VCaP (cell line): ENCODE results near the gene FHOD3.

Source experiments
- H3K27ac ChIP-seq: fragments of 450-650 bp; 2 replicates; pipeline ENCODE4 v1.5.1; 2017
- TF ChIP-seq, protein P1 (sequence below): fragments of 450-650 bp; conservative IDR thresholded peaks from 2 replicates; pipeline ENCODE4 v1.5.1; 2017; ENCODE audit warnings: mild to moderate bottlenecking, moderate library complexity

Gene FHOD3

GRCh38 chr18:36420826-36421225 is 123.3 kb downstream of the FHOD3 start:
- no peak overlapping the region for H3K27ac ChIP-seq
- TF ChIP-seq, protein P1, sequence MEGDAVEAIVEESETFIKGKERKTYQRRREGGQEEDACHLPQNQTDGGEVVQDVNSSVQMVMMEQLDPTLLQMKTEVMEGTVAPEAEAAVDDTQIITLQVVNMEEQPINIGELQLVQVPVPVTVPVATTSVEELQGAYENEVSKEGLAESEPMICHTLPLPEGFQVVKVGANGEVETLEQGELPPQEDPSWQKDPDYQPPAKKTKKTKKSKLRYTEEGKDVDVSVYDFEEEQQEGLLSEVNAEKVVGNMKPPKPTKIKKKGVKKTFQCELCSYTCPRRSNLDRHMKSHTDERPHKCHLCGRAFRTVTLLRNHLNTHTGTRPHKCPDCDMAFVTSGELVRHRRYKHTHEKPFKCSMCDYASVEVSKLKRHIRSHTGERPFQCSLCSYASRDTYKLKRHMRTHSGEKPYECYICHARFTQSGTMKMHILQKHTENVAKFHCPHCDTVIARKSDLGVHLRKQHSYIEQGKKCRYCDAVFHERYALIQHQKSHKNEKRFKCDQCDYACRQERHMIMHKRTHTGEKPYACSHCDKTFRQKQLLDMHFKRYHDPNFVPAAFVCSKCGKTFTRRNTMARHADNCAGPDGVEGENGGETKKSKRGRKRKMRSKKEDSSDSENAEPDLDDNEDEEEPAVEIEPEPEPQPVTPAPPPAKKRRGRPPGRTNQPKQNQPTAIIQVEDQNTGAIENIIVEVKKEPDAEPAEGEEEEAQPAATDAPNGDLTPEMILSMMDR, result no peak

- TF ChIP-seq, protein P1, result no peak
- H3K27ac ChIP-seq, result no peak overlapping the region
Observed at GRCh38 chr18:36424741-36425142, 127.2 kb downstream of the FHOD3 start.

GRCh38 chr18:36427369-36427768 is 129.9 kb downstream of the FHOD3 start:
- no peak overlapping the region for H3K27ac ChIP-seq
- TF ChIP-seq, protein P1, result no peak

- no peak overlapping the region for H3K27ac ChIP-seq
- TF ChIP-seq, protein P1, result no peak
Observed at GRCh38 chr18:36427831-36428230, 130.3 kb downstream of the FHOD3 start.

DNA sequence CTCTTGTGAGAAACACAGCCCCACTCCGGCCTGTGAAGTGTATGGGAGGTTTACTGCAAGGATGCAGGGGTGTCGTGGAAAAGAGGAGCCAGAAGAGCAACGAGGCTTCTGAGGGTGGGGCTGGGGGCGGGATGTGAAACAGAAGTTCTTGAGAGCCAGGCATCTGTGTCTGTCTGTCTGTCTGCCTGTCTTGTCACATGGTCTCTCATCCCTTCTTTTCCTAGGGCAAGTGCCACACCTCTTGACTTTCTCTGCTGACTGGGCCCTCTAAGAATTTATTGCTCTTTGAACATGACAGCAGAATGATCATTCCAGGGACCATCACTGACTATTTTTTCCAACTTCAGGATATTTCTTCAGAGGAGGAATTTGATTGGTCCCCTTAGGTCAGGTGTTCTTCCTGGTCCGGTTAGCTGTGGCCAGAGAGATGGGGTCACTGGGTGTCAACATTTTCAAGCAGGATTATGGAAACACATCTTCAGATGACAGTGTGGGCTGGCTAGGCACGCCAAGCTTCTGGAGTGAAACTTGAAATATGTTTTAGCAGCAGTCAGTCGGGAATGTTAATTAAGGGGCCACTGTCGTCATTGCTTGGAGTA is 131.0 kb downstream of the FHOD3 start:
- TF ChIP-seq, protein P1, result no peak
- no peak overlapping the region for H3K27ac ChIP-seq

GRCh38 chr18:36432880-36433555 is 135.5 kb downstream of the FHOD3 start:
- TF ChIP-seq, protein P1, result no peak
- no peak overlapping the region for H3K27ac ChIP-seq

DNA sequence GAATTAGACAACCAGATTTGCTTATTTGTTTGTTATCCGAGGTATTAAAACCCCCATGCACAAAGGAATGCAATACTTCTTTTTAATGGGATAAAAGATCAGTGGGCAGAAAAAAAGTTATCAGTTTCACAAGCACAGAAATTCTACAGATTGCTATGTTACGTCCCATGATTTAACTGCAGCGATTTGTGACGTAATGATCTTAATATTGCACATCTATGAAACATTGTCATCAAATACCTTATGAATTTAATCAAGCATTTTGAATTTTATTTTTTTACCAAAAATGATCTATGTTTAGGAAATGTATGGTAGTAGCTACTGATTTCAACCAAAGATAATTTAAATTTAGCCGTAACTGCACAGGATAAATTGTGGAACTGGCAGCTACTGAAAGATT is 138.9 kb downstream of the FHOD3 start:
- TF ChIP-seq, protein P1, result no peak
- no peak overlapping the region for H3K27ac ChIP-seq
